OCI-LY3 (cell line): Measurements from ENCODE around the gene CRYZ.

Experiments
- H2AFZ ChIP-seq: fragments of 200-600, 300-600 bp; shearing (Covaris generic); 2 replicates; pipeline ENCODE4 v1.6.0; 2014; ENCODE audit warnings: antibody characterized with exemption, low read depth, low read length
- H3K27ac ChIP-seq: fragments of 200-600, 300-600 bp; sonication (generic); 2 replicates; pipeline ENCODE4 v1.5.1; 2014; ENCODE audit warnings: mild to moderate bottlenecking, low read length, moderate library complexity, mixed read lengths
- H3K27me3 ChIP-seq: fragments of 200-600, 300-600 bp; sonication (generic); 2 replicates; pipeline ENCODE4 v1.6.1; 2014; ENCODE audit warnings: low read depth, low read length, mixed read lengths
- H3K36me3 ChIP-seq: fragments of 200-600, 300-600 bp; sonication (generic); replicated peaks from 2 replicates; pipeline ENCODE3; 2014; ENCODE audit warnings: low read depth, low read length, mixed read lengths
- H3K4me1 ChIP-seq: fragments of 300-600, 200-600 bp; sonication (generic); 2 replicates; pipeline ENCODE4 v1.6.1; 2014; ENCODE audit warnings: low read length, mixed read lengths
- H3K4me2 ChIP-seq: fragments of 200-600, 300-600 bp; sonication (generic); 2 replicates; pipeline ENCODE4 v1.6.1; 2014; ENCODE audit warnings: low read length, mixed read lengths
- H3K4me3 ChIP-seq: fragments of 300-600, 200-600 bp; sonication (generic); 2 replicates; pipeline ENCODE4 v1.5.1; 2014; ENCODE audit warnings: antibody characterized with exemption, mild to moderate bottlenecking, low read length, moderate library complexity
- H3K79me2 ChIP-seq: fragments of 300-600, 200-600 bp; shearing (Covaris generic); 2 replicates; pipeline ENCODE4 v1.6.1; 2014; ENCODE audit warnings: mild to moderate bottlenecking, low read length, mixed read lengths
- H3K9ac ChIP-seq: fragments of 300-600, 200-600 bp; shearing (Covaris generic); 2 replicates; pipeline ENCODE4 v1.6.0; 2014; ENCODE audit warnings: mild to moderate bottlenecking, low read length, moderate library complexity
- H3K9me3 ChIP-seq: fragments of 200-600, 300-600 bp; shearing (Covaris generic); 2 replicates; pipeline ENCODE4 v1.6.1; 2014; ENCODE audit warnings: low read length, mixed read lengths; ENCODE audit not compliant: insufficient read depth
- H4K20me1 ChIP-seq: fragments of 200-600, 300-600 bp; sonication (generic); 2 replicates; pipeline ENCODE4 v1.6.1; 2016; ENCODE audit warnings: low read length, mixed read lengths; ENCODE audit not compliant: insufficient read depth
- EZH2phosphoT487 ChIP-seq: fragments of 200-600 bp; shearing (Covaris generic); IDR thresholded peaks from 2 replicates; pipeline ENCODE4 v1.6.1; 2018; ENCODE audit warnings: antibody characterized with exemption, mixed run types, low read depth
- TF ChIP-seq, protein P1 (sequence below): fragments of 200-600, 300-600 bp; sonication (generic); IDR thresholded peaks from 2 replicates; pipeline ENCODE4 v1.5.1; 2014; ENCODE audit warnings: antibody characterized with exemption, low read length, low read depth

Gene CRYZ

DNA sequence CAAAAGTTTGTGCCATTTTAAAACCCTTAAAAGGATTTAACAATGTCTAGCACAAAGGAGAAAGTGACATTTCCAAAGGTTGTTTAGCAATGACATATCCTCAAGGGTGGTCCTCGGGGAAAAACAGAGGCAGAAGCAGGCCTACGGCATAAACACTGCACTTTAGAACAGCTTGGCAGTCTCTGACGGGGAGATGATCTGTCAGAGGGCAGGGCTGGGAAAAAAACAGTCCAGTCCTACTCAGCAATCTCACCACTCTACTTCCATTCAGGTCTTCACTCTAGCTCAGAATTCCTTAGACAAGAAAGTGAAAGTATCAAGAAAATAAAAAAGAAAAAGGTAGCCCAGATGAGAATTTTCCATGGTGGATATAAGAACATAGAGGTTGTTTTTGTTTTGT lies 4.1 kb downstream of the CRYZ start:
- no peak overlapping the region for H3K4me3 ChIP-seq
- TF ChIP-seq, protein P1, sequence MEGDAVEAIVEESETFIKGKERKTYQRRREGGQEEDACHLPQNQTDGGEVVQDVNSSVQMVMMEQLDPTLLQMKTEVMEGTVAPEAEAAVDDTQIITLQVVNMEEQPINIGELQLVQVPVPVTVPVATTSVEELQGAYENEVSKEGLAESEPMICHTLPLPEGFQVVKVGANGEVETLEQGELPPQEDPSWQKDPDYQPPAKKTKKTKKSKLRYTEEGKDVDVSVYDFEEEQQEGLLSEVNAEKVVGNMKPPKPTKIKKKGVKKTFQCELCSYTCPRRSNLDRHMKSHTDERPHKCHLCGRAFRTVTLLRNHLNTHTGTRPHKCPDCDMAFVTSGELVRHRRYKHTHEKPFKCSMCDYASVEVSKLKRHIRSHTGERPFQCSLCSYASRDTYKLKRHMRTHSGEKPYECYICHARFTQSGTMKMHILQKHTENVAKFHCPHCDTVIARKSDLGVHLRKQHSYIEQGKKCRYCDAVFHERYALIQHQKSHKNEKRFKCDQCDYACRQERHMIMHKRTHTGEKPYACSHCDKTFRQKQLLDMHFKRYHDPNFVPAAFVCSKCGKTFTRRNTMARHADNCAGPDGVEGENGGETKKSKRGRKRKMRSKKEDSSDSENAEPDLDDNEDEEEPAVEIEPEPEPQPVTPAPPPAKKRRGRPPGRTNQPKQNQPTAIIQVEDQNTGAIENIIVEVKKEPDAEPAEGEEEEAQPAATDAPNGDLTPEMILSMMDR = no peak
- no peak for TF ChIP-seq EZH2phosphoT487
- H4K20me1 ChIP-seq = no peaks in the 10 kb centered on the region
- H3K27ac ChIP-seq = no peak overlapping the region
- H3K36me3 ChIP-seq = peaks cover 13% of the 10 kb centered on the region
- H3K9me3 ChIP-seq = no peaks in the 10 kb centered on the region
- H3K4me2 ChIP-seq = no peak overlapping the region
- peaks cover 11% of the 10 kb centered on the region for H3K4me1 ChIP-seq
- no peak overlapping the region for H2AFZ ChIP-seq
- H3K79me2 ChIP-seq = no peaks in the 10 kb centered on the region
- no peaks in the 10 kb centered on the region for H3K27me3 ChIP-seq
- no peak overlapping the region for H3K9ac ChIP-seq

- H3K9ac ChIP-seq = no peak overlapping the region
- H3K4me1 ChIP-seq = peaks cover 2% of the 10 kb centered on the region
- no peaks in the 10 kb centered on the region for H3K27me3 ChIP-seq
These were observed 6.8 kb downstream of the CRYZ start for GRCh38 chr1:74726063-74726462.

DNA sequence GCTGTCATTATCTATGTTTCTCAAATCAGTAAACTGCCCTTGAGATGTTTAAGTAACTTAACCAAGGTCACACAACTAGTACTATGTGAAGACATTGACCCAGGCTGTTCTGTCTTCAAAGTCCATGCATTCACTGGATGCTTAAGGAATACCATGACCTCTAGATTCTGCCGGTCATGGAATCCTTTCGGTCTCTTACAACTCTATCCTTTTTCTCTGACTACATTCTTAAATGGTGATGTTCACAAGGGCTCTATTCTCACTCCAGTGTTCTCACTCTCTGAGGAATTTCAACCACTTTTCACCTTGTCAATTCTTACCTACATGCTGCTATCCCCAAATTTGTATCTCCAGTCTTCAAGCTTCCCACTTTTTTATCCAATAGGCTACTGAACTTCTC lies 15.2 kb downstream of the CRYZ start:
- no peaks in the 10 kb centered on the region for H3K4me1 ChIP-seq
- no peak overlapping the region for H3K27ac ChIP-seq
- H3K9ac ChIP-seq = no peak overlapping the region
- no peaks in the 10 kb centered on the region for H3K9me3 ChIP-seq
- TF ChIP-seq, protein P1 = no peak
- no peak for TF ChIP-seq EZH2phosphoT487
- H2AFZ ChIP-seq = no peak overlapping the region
- no peaks in the 10 kb centered on the region for H4K20me1 ChIP-seq
- H3K4me2 ChIP-seq = no peak overlapping the region
- no peaks in the 10 kb centered on the region for H3K79me2 ChIP-seq
- H3K36me3 ChIP-seq = no peaks in the 10 kb centered on the region
- no peak overlapping the region for H3K4me3 ChIP-seq
- H3K27me3 ChIP-seq = no peaks in the 10 kb centered on the region

More at GRCh38 chr1:74726063-74726462, 6.8 kb downstream of the CRYZ start:
- Histone ChIP-seq H3K4me3 (no peak overlapping the region), H3K79me2 (no peaks in the 10 kb centered on the region), H3K36me3 (peaks cover 13% of the 10 kb centered on the region), H3K4me2 (no peak overlapping the region), H3K27ac (no peak overlapping the region), H4K20me1 (no peaks in the 10 kb centered on the region), H2AFZ (no peak overlapping the region), H3K9me3 (no peaks in the 10 kb centered on the region)
- no peak for TF ChIP-seq EZH2phosphoT487
- TF ChIP-seq, protein P1 = no peak

GRCh38 chr1:74716822-74717221 lies 16.0 kb downstream of the CRYZ start:
- H3K9ac ChIP-seq = no peak overlapping the region
- H3K27ac ChIP-seq = no peak overlapping the region
- no peak overlapping the region for H3K4me3 ChIP-seq
- H3K36me3 ChIP-seq = no peaks in the 10 kb centered on the region
- H4K20me1 ChIP-seq = no peaks in the 10 kb centered on the region
- no peak overlapping the region for H3K4me2 ChIP-seq
- no peak overlapping the region for H2AFZ ChIP-seq
- no peaks in the 10 kb centered on the region for H3K27me3 ChIP-seq
- no peaks in the 10 kb centered on the region for H3K4me1 ChIP-seq
- TF ChIP-seq EZH2phosphoT487 = no peak
- TF ChIP-seq, protein P1 = no peak
- H3K9me3 ChIP-seq = no peaks in the 10 kb centered on the region
- H3K79me2 ChIP-seq = no peaks in the 10 kb centered on the region
